COR-L47 (cell line): ENCODE data around the gene PCDHB8.
"Not testable (repeated sequence)": the region's sequence is repeated elsewhere in the genome, so short reads cannot be mapped to it uniquely, and the experiment has no call there.

Source experiments
- DNase-seq: peaks from one replicate; lab custom pipeline; 2025; lab: John Stamatoyannopoulos, UW

Gene PCDHB8

DNA sequence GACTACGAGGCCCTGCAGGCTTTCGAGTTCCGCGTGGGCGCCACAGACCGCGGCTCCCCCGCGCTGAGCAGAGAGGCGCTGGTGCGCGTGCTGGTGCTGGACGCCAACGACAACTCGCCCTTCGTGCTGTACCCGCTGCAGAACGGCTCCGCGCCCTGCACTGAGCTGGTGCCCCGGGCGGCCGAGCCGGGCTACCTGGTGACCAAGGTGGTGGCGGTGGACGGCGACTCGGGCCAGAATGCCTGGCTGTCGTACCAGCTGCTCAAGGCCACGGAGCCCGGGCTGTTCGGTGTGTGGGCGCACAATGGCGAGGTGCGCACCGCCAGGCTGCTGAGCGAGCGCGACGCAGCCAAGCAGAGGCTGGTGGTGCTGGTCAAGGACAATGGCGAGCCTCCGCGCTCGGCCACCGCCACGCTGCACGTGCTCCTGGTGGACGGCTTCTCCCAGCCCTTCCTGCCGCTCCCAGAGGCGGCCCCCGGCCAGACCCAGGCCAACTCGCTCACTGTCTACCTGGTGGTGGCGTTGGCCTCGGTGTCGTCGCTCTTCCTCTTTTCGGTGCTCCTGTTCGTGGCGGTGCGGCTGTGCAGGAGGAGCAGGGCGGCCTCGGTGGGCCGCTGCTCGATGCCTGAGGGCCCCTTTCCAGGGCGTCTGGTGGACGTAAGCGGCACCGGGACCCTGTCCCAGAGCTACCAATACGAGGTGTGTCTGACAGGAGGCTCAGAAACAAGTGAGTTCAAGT, 6.7 kb downstream of the PCDHB8 start:
- DNase-seq: not testable (repeated sequence)

DNA sequence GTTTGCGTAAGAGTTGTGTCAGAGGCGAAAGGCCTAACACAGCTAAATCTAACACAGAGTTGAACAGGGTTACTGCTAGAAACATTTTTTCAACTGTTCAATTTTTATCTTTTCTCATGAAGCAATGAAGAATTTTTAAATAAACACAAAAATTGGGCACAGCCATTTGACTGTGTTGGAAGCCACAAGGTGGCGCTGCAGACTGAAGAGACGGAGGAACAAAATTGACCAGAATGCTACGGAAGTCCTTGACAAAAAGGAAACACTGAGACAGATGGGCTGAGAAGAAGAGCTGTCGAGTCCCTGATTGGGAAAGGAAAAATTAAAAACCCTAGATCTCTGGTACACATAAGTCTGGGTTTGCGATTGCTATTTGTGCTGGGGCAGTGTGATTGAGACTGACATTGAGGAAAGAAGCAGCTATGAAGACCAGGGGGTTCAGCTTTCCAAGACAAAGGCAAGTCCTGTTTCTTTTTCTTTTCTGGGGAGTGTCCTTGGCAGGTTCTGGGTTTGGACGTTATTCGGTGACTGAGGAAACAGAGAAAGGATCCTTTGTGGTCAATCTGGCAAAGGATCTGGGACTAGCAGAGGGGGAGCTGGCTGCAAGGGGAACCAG, 9.4 kb downstream of the PCDHB8 start, which contains the start of gene PCDHB9:
TSS of gene PCDHB9 (plus strand) at position 265 of the 616 bp plus-strand sequence. CDS start at position 423, 158 bp downstream.
- peak; percentile 63 for DNase-seq

DNA sequence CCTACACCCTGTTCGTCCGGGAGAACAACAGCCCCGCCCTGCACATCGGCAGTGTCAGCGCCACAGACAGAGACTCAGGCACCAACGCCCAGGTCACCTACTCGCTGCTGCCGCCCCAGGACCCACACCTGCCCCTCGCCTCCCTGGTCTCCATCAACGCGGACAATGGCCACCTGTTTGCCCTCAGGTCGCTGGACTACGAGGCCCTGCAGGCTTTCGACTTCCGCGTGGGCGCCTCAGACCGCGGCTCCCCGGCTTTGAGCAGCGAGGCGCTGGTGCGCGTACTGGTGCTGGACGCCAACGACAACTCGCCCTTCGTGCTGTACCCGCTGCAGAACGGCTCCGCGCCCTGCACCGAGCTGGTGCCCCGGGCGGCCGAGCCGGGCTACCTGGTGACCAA, 11.1 kb downstream of the PCDHB8 start:
- not testable (repeated sequence) for DNase-seq

DNA sequence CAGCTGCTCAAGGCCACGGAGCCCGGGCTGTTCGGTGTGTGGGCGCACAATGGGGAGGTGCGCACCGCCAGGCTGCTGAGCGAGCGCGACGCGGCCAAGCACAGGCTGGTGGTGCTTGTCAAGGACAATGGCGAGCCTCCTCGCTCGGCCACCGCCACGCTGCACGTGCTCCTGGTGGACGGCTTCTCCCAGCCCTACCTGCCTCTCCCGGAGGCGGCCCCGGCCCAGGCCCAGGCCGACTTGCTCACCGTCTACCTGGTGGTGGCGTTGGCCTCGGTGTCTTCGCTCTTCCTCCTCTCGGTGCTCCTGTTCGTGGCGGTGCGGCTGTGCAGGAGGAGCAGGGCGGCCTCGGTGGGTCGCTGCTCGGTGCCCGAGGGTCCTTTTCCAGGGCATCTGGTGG, 11.5 kb downstream of the PCDHB8 start:
- DNase-seq: not testable (repeated sequence)

DNA sequence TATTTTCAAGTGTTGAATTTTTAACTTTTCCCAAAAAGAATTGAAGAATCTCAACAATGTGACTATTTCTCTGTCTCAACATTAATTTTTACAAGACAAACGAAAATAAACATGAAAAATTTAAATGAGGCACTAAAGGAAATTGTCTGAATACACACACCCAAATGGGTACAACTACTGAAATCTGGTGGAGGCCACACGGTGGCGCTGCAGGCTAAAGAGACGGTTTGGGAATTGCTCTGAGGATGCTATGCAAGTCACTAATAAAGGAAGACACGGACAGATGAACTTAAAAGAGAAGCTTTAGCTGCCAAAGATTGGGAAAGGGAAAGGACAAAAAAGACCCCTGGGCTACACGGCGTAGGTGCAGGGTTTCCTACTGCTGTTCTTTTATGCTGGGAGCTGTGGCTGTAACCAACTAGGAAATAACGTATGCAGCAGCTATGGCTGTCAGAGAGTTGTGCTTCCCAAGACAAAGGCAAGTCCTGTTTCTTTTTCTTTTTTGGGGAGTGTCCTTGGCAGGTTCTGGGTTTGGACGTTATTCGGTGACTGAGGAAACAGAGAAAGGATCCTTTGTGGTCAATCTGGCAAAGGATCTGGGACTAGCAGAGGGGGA, 14.6 kb downstream of the PCDHB8 start, which contains the start of gene PCDHB10:
TSS of gene PCDHB10 (plus strand) at position 244 of the 616 bp plus-strand sequence. CDS start at position 444, 200 bp downstream.
- DNase-seq: peak; percentile 53

DNA sequence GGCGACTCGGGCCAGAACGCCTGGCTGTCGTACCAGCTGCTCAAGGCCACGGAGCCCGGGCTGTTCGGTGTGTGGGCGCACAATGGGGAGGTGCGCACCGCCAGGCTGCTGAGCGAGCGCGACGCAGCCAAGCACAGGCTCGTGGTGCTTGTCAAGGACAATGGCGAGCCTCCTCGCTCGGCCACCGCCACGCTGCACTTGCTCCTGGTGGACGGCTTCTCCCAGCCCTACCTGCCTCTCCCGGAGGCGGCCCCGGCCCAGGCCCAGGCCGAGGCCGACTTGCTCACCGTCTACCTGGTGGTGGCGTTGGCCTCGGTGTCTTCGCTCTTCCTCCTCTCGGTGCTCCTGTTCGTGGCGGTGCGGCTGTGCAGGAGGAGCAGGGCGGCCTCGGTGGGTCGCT, 16.7 kb downstream of the PCDHB8 start:
- not testable (repeated sequence) for DNase-seq

DNA sequence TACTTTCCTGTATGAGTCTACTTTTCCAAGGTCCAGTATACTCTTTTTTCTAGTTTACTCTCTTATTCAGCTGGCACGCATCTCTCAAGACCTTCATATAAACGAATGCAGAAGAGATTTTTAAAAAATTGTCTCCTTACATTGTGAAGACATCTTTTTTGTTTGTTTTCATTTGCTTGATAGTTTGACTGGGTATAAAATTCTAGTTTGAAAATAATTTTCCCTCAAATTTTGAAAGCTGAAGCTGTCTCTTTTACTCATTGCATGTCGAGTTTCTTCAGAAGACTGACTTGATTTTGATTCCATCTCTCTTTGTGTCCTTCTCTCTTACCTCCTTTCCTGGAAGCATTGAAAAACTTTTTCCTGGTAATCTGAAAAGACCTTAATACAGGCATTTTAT, 18.8 kb downstream of the PCDHB8 start:
- DNase-seq: no peak

DNA sequence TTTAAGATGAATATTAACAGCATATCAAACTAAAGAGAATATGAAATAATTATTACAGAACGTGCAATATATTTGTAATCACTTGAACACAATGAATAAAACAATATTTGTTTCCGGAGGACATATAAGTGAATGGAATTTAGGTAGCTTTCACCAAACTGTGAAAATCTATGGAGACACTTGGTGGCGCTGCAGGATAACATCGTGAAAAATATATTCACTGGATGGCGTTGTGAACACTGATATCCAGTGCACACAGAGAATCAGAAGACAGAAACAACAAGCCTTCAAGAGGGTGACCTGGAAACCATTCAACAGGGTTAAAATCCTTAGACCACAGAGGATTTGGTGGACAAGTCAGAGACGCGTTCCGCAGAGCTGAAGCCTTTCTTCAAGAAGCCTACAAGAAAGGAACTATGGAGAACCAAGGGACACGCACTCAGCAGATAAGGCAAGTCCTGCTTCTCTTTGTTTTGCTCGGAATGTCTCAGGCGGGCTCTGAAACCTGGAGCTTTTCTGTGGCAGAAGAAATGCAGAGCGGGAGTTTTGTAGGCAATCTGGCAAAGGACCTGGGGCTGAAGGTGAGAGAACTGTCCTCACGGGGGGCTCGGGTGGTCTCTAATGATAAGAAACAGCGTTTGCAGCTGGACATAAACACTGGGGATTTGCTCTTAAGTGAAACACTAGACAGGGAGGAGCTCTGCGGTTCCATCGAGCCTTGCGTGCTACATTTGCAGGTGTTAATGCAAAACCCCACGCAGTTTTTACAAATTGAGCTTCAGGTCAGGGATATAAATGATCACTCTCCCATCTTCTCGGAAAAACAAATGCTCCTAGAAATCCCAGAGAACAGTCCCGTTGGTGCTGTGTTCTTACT, 22.0 kb downstream of the PCDHB8 start, which contains the start of gene PCDHB11:
TSS of gene PCDHB11 (plus strand) at position 269 of the 877 bp plus-strand sequence. CDS start at position 417, 148 bp downstream.
- DNase-seq: peak; percentile 64

DNA sequence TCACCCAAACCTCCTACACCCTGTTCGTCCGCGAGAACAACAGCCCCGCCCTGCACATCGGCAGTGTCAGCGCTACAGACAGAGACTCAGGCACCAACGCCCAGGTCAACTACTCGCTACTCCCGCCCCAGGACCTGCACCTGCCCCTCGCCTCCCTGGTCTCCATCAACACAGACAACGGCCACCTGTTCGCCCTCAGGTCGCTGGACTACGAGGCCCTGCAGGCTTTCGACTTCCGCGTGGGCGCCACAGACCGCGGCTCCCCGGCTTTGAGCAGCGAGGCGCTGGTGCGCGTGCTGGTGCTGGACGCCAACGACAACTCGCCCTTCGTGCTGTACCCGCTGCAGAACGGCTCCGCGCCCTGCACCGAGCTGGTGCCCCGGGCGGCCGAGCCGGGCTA, 23.5 kb downstream of the PCDHB8 start:
- DNase-seq: not testable (repeated sequence)

DNA sequence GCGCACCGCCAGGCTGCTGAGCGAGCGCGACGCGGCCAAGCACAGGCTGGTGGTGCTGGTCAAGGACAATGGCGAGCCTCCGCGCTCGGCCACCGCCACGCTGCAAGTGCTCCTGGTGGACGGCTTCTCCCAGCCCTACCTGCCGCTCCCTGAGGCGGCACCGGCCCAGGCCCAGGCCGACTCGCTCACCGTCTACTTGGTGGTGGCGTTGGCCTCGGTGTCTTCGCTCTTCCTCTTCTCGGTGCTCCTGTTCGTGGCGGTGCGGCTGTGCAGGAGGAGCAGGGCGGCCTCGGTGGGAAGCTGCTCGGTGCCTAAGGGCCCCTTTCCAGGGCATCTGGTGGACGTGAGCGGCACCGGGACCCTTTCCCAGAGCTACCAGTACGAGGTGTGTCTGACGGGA, 24.1 kb downstream of the PCDHB8 start:
- DNase-seq: not testable (repeated sequence)

DNA sequence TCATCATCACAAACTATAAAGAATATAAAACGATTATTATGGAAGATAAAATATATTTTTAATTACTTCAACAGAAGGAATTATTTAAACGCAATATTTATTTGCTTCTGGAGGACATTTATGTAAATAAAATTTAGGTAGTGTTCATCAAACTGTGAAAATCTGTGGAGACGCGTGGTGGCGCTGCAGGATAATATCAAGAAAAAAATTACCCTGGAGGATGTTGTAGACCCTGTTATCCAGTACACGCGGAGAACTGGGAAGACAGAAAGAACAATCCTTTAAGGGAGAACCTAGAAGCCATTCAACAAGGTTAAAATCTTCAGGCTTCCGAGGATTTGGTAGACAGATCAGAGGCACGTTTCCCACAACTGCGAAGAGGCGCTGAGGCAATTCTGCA, 30.9 kb downstream of the PCDHB8 start, which contains the start of gene PCDHB12:
TSS of gene PCDHB12 (plus strand) at position 242 of the 400 bp plus-strand sequence. CDS start 189 bp downstream, outside the sequence.
- peak; percentile 59 for DNase-seq

DNA sequence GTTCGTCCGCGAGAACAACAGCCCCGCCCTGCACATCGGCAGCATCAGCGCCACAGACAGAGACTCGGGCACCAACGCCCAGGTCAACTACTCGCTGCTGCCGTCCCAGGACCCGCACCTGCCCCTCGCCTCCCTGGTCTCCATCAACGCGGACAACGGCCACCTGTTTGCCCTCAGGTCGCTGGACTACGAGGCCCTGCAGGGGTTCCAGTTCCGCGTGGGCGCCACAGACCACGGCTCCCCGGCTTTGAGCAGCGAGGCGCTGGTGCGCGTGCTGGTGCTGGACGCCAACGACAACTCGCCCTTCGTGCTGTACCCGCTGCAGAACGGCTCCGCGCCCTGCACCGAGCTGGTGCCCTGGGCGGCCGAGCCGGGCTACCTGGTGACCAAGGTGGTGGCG, 32.7 kb downstream of the PCDHB8 start:
- DNase-seq: not testable (repeated sequence)

DNA sequence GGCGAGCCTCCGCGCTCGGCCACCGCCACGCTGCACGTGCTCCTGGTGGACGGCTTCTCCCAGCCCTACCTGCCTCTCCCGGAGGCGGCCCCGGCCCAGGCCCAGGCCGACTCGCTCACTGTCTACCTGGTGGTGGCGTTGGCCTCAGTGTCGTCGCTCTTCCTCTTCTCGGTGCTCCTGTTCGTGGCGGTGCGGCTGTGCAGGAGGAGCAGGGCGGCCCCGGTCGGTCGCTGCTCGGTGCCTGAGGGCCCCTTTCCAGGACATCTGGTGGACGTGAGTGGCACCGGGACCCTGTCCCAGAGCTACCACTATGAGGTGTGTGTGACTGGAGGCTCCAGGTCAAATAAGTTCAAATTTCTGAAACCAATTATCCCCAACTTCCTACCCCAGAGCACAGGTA, 33.3 kb downstream of the PCDHB8 start:
- DNase-seq: not testable (repeated sequence)

DNA sequence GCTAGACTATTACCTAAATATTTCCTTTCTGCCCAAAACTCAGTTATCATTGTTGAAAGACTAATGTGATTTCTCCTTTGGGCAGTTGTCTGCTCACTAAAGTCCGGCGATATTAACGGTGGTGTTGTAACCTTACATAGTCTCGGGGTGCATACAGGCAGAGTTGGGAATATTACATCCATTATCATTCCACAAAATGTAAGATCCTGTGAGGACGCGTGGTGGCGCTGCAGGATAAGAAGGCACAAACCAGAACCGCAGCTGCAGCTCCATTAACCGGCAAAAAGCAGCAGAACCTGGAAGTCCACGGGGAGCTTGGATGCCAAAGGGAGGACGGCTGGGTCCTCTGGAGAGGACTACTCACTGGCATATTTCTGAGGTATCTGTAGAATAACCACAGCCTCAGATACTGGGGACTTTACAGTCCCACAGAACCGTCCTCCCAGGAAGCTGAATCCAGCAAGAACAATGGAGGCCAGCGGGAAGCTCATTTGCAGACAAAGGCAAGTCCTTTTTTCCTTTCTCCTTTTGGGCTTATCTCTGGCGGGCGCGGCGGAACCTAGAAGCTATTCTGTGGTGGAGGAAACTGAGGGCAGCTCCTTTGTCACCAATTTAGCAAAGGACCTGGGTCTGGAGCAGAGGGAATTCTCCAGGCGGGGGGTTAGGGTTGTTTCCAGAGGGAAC, 36.2 kb downstream of the PCDHB8 start, which contains the start of gene PCDHB13:
TSS of gene PCDHB13 (plus strand) at position 264 of the 684 bp plus-strand sequence. CDS start at position 469, 205 bp downstream.
- peak; percentile 2 for DNase-seq

DNA sequence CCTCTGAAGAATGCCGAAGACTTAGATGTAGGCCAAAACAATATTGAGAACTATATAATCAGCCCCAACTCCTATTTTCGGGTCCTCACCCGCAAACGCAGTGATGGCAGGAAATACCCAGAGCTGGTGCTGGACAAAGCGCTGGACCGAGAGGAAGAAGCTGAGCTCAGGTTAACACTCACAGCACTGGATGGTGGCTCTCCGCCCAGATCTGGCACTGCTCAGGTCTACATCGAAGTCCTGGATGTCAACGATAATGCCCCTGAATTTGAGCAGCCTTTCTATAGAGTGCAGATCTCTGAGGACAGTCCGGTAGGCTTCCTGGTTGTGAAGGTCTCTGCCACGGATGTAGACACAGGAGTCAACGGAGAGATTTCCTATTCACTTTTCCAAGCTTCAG, 37.0 kb downstream of the PCDHB8 start:
- DNase-seq: not testable (repeated sequence)

DNA sequence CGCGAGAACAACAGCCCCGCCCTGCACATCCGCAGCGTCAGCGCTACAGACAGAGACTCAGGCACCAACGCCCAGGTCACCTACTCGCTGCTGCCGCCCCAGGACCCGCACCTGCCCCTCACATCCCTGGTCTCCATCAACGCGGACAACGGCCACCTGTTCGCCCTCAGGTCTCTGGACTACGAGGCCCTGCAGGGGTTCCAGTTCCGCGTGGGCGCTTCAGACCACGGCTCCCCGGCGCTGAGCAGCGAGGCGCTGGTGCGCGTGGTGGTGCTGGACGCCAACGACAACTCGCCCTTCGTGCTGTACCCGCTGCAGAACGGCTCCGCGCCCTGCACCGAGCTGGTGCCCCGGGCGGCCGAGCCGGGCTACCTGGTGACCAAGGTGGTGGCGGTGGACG, 37.9 kb downstream of the PCDHB8 start:
- not testable (repeated sequence) for DNase-seq

DNA sequence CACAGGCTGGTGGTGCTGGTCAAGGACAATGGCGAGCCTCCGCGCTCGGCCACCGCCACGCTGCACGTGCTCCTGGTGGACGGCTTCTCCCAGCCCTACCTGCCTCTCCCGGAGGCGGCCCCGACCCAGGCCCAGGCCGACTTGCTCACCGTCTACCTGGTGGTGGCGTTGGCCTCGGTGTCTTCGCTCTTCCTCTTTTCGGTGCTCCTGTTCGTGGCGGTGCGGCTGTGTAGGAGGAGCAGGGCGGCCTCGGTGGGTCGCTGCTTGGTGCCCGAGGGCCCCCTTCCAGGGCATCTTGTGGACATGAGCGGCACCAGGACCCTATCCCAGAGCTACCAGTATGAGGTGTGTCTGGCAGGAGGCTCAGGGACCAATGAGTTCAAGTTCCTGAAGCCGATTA, 38.4 kb downstream of the PCDHB8 start:
- not testable (repeated sequence) for DNase-seq

DNA sequence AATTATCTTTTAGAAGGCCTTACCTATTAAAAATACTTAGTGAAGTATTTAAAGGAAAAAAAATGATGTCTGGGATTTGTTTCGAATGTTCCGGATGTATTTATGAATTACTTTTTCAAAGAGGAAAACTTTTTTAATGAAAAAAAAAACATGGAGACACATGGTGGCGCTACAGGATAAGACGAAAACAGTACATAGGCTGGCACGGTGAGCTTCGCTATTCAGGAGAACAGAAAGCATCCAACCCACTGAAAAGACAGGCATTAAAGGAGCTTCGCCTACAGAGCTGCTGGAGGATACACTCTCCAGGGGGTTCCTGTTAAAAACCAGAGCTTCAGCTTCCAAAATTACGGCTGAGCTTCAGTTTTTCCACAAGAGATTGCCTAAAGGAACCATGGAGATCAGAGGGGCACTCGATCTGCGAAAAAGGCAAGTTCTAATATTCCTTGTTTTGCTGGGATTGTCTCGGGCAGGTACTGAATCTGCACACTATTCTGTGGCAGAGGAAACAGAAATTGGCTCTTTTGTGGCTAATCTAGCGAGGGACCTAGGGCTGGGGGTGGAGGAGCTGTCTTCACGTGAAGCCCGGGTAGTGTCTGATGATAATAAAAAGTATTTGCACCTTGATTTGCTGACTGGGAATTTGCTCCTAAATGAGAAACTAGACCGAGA, 45.7 kb downstream of the PCDHB8 start, which contains the start of gene PCDHB14:
TSS of gene PCDHB14 (plus strand) at position 232 of the 672 bp plus-strand sequence. CDS start at position 395, 163 bp downstream.
- DNase-seq: peak; percentile 44

DNA sequence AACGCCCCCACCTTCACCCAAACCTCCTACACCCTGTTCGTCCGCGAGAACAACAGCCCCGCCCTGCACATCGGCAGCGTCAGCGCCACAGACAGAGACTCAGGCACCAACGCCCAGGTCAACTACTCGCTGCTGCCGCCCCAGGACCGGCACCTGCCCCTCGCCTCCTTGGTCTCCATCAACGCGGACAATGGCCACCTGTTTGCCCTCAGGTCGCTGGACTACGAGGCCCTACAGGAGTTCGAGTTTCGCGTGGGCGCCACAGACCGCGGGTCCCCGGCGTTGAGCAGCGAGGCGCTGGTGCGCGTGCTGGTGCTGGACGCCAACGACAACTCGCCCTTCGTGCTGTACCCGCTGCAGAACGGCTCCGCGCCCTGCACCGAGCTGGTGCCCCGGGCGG, 47.3 kb downstream of the PCDHB8 start:
- DNase-seq: not testable (repeated sequence)

DNA sequence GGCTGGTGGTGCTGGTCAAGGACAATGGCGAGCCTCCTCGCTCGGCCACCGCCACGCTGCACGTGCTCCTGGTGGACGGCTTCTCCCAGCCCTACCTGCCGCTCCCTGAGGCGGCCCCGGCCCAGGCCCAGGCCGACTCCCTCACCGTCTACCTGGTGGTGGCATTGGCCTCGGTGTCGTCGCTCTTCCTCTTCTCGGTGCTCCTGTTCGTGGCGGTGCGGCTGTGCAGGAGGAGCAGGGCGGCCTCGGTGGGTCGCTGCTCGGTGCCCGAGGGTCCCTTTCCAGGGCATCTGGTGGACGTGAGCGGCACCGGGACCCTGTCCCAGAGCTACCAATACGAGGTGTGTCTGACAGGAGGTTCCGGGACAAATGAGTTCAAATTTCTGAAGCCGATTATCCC, 47.8 kb downstream of the PCDHB8 start:
- DNase-seq: not testable (repeated sequence)
